ENCODE data around the gene AKNAD1. TPM values are rescaled to one million over a fixed set of nuclear protein-coding genes. Genes with fewer than 3 reads are reported as not detected.

The AKNAD1 gene
- polyA plus RNA-seq, 3 donors: not detected

DNA sequence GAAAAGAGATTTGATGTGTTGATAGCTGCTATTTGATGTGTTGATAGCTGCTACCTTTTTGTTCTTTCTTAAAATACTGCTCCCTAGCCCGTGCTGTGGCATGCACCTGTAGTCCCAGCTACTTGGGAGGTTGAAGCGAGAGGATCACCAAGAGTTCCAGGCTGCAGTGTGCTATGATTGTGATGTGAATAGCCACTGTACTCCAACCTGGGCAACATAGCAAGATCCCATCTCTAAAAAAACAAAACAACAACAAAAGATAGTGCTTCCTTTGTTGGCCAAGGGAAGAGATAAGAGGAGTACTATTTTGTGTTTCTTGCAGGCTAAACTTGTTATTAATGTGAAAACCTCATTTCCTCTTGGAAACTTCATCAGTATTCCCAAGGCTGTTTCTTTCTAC, 25.9 kb upstream of the AKNAD1 start:
- Mint-ChIP-seq H3K4me3 (no peak overlapping the region), H3K9me3 (no peaks in the 10 kb centered on the region), H3K36me3 (peaks cover 0 to 4% of the 10 kb centered on the region in 2 donors), H3K4me1 (peaks cover 32% of the 10 kb centered on the region), H3K27me3 (ENCODE audit: low read depth in 3 of 3) (peaks cover 0 to 2% (median 0%) of the 10 kb centered on the region in 3 donors), H3K27ac (no peak overlapping the region)
- DNase-seq: no peak
- TF ChIP-seq, protein P1, sequence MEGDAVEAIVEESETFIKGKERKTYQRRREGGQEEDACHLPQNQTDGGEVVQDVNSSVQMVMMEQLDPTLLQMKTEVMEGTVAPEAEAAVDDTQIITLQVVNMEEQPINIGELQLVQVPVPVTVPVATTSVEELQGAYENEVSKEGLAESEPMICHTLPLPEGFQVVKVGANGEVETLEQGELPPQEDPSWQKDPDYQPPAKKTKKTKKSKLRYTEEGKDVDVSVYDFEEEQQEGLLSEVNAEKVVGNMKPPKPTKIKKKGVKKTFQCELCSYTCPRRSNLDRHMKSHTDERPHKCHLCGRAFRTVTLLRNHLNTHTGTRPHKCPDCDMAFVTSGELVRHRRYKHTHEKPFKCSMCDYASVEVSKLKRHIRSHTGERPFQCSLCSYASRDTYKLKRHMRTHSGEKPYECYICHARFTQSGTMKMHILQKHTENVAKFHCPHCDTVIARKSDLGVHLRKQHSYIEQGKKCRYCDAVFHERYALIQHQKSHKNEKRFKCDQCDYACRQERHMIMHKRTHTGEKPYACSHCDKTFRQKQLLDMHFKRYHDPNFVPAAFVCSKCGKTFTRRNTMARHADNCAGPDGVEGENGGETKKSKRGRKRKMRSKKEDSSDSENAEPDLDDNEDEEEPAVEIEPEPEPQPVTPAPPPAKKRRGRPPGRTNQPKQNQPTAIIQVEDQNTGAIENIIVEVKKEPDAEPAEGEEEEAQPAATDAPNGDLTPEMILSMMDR (IDR thresholded peaks at IDR 0.05): no peak
- Histone ChIP-seq H4K20me1 (ENCODE audit: insufficient read depth, low read length) (no peaks in the 10 kb centered on the region), H3K9me3 (replicated peaks in 1 of 2; ENCODE audit: control insufficient read depth in 1 of 2, insufficient read depth in 1 of 2, low read length in 2 of 2) (no peaks in the 10 kb centered on the region), H3K79me2 (ENCODE audit: insufficient read depth, low read length) (peaks cover 96% of the 10 kb centered on the region), H3K9ac (ENCODE audit: insufficient read depth, low read length, poor library complexity, severe bottlenecking) (no peak overlapping the region), H3K27me3 (ENCODE audit: control insufficient read depth in 2 of 2, insufficient read depth in 2 of 2, low read length in 2 of 2) (no peaks in the 10 kb centered on the region), H3K4me3 (replicated peaks in 1 of 3; ENCODE audit: low read depth in 2 of 3, low read length in 3 of 3) (no peak overlapping the region), H2AFZ (ENCODE audit: insufficient read depth, low read depth, low read length, poor library complexity, severe bottlenecking) (no peak overlapping the region), H3K4me1 (ENCODE audit: control insufficient read depth in 1 of 2, insufficient read depth in 2 of 2, low read length in 2 of 2) (peaks cover 17 to 29% of the 10 kb centered on the region in 2 donors), H3K4me2 (replicated peaks; ENCODE audit: extremely low read depth, low read length, poor library complexity, severe bottlenecking) (no peak overlapping the region), H3K27ac (ENCODE audit: low read depth in 1 of 2, low read length in 2 of 2) (no peak overlapping the region), H3K36me3 (replicated peaks in 1 of 2; ENCODE audit: control insufficient read depth in 1 of 2, insufficient read depth in 2 of 2, low read length in 2 of 2) (peaks cover 0 to 4% of the 10 kb centered on the region in 2 donors)
- intact Hi-C loops (cut with micrococcal nuclease): loop anchor here in 1 of 2 donors (10.0 kb wide), 1 partner anchor 188 kb away; the partner anchor contains the start of gene PRPF38B
- WGBS (ENCODE audit: insufficient coverage): no CpG with 5 or more reads among the region's 2 CpGs

DNA sequence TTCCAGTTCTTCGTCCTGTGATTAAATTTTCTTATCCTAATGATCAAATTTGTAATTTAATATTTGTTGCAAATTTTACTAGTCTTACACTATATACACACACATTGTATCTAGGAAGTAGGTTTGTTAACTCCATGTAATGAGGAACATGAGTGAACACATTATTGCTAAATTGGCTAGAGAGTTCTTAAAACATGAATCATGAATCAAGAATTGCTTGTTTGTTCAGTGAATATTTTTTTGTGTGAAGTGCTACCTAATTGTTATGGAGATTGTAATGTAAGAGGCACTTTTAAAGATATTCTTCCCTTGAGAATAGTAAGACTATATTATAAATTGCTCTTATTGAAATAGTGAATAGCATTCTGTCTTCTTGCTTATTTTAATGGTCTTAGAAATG, 24.5 kb upstream of the AKNAD1 start:
- Mint-ChIP-seq H3K9me3 (no peaks in the 10 kb centered on the region), H3K36me3 (no peaks in the 10 kb centered on the region), H3K4me3 (no peak overlapping the region), H3K27me3 (ENCODE audit: low read depth in 3 of 3) (peaks cover 0 to 2% (median 0%) of the 10 kb centered on the region in 3 donors), H3K27ac (peak overlapping the region in 5 of 7 donors; percentile 10 to 83 (median 20)), H3K4me1 (peaks cover 36% of the 10 kb centered on the region)
- Histone ChIP-seq H3K79me2 (ENCODE audit: insufficient read depth, low read length) (peaks cover 97% of the 10 kb centered on the region), H3K4me2 (replicated peaks; ENCODE audit: extremely low read depth, low read length, poor library complexity, severe bottlenecking) (no peak overlapping the region), H3K36me3 (replicated peaks in 1 of 2; ENCODE audit: control insufficient read depth in 1 of 2, insufficient read depth in 2 of 2, low read length in 2 of 2) (peaks cover 0 to under 1% of the 10 kb centered on the region in 2 donors), H2AFZ (ENCODE audit: insufficient read depth, low read depth, low read length, poor library complexity, severe bottlenecking) (no peak overlapping the region), H3K4me3 (replicated peaks in 1 of 3; ENCODE audit: low read depth in 2 of 3, low read length in 3 of 3) (no peak overlapping the region), H4K20me1 (ENCODE audit: insufficient read depth, low read length) (no peaks in the 10 kb centered on the region), H3K4me1 (ENCODE audit: control insufficient read depth in 1 of 2, insufficient read depth in 2 of 2, low read length in 2 of 2) (peaks cover 21 to 32% of the 10 kb centered on the region in 2 donors), H3K9ac (ENCODE audit: insufficient read depth, low read length, poor library complexity, severe bottlenecking) (no peak overlapping the region), H3K27me3 (ENCODE audit: control insufficient read depth in 2 of 2, insufficient read depth in 2 of 2, low read length in 2 of 2) (no peaks in the 10 kb centered on the region), H3K27ac (ENCODE audit: low read depth in 1 of 2, low read length in 2 of 2) (no peak overlapping the region), H3K9me3 (replicated peaks in 1 of 2; ENCODE audit: control insufficient read depth in 1 of 2, insufficient read depth in 1 of 2, low read length in 2 of 2) (no peaks in the 10 kb centered on the region)
- intact Hi-C loops (cut with micrococcal nuclease): loop anchor here in 1 of 2 donors (10.0 kb wide), 1 partner anchor 187 kb away; the partner anchor contains the start of gene PRPF38B
- TF ChIP-seq, protein P1 (IDR thresholded peaks at IDR 0.05): no peak
- DNase-seq: peak in 2 of 3 donors; percentile 39 to 63
- WGBS (ENCODE audit: insufficient coverage): no CpG with 5 or more reads among the region's 1 CpG
